ENCODE results near the gene MEF2A.

Gene MEF2A

GRCh38 chr15:99706557-99707303 lies 140.9 kb downstream of the MEF2A start:
- DNase-seq = no peak

DNA sequence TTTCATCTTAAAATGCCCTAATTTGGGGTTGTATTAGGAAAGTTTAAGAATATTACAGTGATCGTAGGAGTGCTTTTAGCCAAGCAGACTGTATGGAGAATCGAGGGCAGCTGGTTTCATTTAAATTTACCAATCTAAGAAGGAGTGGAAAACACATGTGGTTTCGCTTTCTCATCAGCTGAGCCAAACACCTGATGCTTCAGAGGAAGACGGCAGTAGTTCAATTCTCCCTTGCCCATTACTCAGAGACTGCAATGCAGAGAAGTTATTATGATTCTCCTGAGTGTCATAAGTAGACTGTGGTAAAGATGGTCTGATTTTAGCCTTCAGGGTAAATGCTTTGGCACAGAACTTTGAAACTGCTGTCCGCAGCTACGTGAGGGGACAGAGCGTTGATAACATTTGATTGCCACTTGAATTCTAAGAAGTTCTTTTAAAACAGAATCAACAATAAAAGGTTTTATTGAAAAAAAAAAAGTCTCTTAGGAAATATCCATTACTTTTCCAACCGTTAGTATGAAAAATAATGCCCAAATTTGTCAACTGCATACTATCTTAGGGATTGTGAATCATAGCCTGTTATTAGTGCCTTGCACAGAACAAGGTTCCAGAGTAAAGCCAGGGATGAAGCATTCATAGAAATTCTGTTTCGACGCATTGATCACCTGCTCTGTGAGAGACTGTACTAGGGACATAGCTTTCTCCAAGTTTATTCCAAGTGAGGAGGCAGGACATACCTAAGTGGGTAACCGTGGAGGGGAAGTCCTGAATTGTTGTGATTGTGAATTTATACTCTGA lies 141.9 kb downstream of the MEF2A start:
- peak; percentile 68 for DNase-seq

- peak; percentile 57 for DNase-seq
Measured at GRCh38 chr15:99708563-99708962, 142.8 kb downstream of the MEF2A start.

GRCh38 chr15:99709243-99709986 lies 143.6 kb downstream of the MEF2A start:
- no peak for DNase-seq

DNA sequence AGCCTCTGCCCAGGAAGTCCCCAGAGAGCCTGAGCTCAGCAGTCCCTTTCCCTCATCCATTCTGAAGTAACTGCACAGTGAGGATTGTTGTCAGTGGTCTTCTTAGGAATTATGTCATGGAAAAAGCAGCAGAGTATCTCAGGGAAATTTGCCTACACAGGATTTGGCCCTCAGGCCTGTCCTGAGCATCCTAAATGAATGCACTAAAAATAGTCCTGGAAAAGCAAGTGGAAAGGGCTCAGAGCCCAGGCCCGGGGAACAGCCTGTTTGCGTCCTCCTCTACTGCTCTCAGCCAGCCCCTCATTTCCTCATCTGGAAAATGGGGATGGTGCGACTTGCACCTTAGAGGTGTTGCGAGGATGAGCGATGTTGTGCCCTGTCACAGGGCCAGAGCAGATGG lies 145.8 kb downstream of the MEF2A start:
- peak; percentile 59 for DNase-seq

GRCh38 chr15:99712415-99712814 lies 146.6 kb downstream of the MEF2A start:
- no peak for DNase-seq

GRCh38 chr15:99716540-99717095 lies 150.8 kb downstream of the MEF2A start:
- no peak for DNase-seq

DNA sequence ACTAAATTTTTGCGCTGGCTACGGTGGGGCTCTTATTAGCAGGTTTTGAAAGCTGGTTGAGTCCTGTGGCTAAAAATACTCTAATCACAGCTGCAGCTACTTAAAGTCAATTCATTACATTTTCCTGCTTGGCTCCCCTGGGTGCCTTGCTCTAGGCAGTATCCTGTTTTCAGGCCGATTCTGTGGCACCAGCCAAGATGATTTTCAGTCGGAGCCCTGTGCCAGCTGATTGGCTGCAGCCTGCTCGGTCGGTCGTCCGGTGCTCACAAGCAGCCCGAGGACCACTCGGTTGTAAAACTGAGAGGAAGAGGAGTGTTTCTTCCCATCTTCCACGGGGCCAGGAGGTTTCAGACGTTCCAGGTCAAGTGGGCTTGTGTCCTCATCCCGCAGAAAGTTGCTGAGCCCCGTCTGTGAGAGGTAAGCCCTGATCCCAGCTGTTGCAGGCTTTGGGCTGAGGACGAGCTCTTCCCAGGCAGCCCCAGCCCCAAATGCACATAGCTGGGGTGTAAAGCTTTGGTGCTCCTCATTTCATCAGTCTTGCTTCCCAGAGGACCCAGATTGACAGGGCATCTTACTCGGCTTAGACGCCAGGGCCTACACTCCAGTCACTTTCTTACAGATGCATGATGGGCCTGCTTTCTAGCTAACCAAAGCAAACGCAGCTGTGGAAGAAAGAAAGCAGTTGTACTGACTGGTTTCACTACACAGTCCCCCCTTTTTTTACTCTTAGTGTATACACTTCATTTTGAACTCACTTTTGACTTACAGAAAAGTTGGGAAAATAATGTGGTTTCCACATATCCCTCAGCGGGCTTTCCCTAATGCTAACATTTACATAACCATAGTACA lies 151.6 kb downstream of the MEF2A start:
- DNase-seq = peak; percentile 83

DNA sequence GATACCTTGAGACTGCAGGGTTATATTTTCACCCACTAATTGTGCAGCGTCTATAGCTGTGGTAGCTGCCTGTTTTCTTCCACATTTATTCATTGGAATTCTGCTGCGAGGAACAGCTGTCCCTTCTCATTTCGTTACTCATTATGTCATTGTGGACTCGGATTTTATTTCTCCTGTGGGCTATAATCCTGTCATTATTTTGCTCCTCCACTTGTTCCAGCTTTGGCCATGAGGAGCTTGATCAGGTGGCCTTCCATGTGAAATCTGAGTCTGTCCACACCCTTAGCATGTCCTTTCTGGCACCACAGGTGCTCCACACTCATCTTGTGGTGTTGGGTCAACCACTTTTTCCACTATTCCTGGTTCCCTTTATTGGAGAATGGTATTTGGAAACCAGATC lies 152.6 kb downstream of the MEF2A start:
- no peak for DNase-seq

DNA sequence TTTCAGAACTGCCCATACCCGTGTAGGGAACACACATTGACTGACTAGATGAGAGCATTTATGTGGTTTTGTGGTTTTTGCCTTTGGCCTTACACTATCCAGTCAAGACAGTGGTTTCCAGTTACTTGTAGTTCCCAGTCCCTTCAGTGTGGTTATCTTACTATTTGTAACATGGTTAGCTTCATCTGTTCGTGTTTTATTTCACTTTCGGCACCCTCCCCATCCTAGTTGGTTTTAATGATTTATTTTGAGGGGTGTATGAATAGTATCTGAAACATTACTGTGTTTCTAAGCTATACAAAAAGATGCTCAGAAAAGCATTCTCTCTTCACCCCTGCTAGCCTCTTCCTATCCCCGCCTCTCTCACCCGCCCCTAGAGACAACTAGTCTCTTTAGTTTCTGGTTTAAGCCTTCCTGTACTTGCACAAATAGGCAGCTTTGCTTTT lies 153.3 kb downstream of the MEF2A start:
- DNase-seq = no peak

DNA sequence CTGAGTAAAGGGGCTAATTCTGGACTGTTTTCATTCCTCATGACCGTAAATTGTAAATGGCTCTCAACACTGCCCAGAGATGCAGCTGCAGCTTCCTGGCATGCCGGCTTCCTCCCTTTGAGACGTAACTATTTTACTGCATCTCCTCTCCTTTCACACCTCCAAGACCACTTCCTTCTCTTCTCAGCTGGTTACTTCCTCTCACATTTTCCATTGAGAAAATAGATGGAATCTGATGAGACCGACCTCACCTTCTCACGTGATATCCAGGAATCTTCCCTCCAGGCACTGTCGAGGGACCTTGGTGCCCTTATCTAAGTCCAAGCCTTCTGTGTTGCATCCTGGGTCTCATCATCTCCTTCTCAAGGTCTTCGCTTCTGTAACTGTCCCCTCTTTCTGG lies 154.7 kb downstream of the MEF2A start:
- DNase-seq = no peak

- no peak for DNase-seq
Measured at GRCh38 chr15:99721104-99721778, 155.5 kb downstream of the MEF2A start.

GRCh38 chr15:99721896-99722295 lies 156.1 kb downstream of the MEF2A start:
- DNase-seq = no peak

DNA sequence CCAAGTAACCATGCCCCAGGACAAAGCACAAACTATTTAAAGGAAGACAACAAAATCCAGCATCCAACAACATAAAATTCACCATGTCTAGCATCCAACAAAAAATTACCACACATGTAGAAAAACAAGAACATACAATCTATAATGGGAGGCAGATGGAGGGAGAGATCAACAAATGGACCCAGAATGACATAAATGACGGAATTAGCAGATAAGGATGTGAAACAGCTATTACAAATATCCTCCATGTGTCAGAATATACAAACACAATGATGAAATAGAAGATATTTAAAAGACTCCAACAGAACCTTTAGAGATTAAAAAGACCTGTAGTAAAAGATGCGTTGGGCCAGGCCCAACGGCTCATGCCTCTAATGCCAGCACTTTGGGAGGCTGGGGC lies 156.6 kb downstream of the MEF2A start:
- no peak for DNase-seq

DNA sequence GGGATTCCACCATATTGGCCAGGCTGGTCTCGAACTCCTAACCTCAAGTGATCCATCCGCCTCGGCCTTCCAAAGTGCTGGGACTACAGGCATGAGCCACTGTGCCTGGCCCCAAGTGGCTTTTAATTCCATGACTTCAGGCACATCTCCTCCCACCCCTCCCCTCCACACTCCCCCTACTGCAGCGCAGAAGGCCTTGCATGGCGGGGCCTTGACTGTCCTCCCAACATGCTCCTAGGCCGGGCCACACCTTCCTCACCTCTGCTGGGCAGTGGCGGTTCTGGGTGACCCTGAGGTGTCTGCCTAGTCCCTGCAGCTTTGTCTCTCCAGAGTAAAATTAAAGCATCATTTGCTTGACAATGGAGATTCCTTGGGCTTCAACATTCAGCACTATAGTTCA lies 160.5 kb downstream of the MEF2A start:
- DNase-seq = no peak

- no peak for DNase-seq
Measured at GRCh38 chr15:99727330-99727729, 161.5 kb downstream of the MEF2A start.

DNA sequence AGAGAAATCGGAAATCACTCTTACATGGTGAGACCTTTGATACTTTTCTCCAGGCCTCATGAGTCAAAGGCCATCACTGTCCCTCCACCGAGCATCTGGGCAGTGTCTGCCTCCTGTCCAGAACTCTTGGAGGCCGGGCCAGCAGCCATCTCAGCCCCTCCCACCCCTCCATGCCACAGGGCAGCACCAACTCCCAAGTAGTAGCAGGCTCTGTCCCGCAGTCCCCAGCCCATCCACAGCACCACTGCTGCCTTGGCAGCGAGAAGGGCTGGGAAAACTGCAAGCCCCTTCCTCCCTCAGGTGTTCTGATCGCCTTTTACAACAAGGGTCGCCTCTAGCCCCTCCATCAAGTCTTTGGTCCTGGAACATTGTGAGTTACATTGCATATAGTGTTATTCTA lies 161.9 kb downstream of the MEF2A start:
- DNase-seq = no peak

DNA sequence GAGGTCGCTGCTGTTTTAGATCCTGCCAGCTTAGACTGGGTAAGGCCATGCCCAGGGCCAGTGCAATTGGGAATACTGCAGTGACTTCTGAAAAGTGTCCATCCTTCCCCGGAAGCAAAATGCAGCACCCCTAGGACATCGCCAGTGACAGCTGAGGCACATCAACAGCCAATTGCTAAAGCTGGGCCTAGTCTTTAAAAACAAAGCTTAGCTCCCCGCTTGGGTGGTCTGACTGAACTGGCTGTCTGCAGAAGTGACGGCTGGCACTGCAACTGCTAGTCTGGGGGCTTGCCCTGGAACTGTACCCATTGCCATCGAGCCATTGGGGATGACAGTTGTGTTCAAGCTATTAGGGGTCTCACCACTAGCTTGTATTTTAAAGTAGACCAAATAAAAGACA lies 163.1 kb downstream of the MEF2A start:
- no peak for DNase-seq

DNA sequence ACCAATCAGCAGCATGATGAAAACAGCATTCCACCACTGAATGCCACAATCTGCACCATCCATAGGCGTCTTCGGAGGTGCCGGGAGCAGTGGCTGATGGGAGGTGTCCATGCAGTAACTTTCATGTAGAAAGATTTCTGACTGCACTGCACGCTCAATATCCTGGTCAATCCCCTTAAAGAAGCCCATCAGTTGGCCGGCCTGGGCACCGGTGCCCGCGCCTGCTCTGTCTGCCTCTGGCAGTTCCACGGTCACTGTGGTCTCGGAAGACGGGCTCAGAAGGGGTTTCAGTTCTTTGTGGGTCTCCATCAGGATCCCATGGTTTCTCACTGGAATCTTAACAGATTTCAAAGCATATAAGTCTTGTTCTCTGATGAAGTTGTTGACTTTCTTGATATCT lies 163.5 kb downstream of the MEF2A start:
- DNase-seq = no peak

DNA sequence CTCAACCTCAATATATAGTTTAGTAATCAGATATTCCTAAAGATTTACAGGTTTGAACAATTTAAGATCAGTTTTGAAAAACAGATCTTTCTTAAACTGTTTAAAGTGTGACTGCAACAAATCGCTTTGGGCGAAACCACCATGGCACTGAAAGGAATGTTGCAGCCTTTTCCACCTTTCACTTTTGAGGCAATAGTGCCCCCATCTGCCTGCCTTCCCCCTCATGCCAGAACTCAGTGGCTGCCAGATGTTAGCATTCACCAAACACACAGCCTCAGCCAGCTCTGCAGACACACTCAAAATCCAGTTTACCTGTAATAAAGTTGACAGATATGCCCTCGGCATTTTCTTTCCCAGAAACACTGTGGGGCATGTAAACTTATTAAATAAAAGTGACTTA lies 164.1 kb downstream of the MEF2A start:
- DNase-seq = peak; percentile 77

DNA sequence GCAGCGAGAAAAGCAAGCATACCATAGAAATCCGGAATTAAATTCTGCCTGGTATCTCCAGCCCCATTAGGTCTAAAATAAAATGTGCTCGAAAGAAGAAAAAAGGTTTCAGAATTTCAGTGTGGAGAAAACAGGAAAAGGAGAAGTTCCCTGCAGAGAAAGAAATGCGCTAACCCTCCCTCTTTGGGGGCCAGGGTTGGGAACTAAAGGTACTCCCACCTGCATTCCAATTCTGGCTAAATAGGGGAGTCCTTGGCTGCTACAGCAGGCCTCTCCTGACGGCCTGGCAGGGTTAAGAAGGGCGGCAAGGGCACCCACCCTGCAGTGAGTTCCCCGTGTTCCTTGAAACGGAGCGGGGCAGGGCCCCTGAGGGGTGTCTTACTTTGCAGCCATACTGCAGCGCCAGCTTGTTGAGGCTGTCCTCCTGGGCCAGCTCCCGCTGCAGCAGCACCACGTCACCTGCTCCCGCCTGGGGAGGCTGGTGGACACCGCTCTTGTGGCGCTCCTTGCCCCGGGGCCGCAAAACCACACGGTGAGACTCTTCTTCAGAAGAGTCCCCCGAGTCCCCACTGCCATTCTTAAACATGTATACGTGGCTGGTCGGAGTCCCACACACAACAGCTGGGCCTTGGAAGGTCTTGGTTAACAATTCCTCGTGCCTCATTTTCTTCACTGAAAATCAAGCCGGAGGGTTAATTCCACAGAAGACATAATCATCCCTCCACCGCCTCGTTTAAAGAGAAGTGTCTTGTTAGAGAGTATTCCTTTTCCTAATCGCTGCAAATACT lies 165.7 kb downstream of the MEF2A start:
- no peak for DNase-seq

Measured in right hindlimb (tissue), 1 donor.